GM21576 (cell line): ENCODE results near the gene CBX8.

Source experiments
- ATAC-seq: cut with Tn5 transposase; IDR thresholded peaks from one replicate; pipeline ENCODE4 v1.9.1; 2021; ENCODE audit warnings: mild to moderate bottlenecking, moderate library complexity; ENCODE audit not compliant: unreplicated experiment

The CBX8 gene

DNA sequence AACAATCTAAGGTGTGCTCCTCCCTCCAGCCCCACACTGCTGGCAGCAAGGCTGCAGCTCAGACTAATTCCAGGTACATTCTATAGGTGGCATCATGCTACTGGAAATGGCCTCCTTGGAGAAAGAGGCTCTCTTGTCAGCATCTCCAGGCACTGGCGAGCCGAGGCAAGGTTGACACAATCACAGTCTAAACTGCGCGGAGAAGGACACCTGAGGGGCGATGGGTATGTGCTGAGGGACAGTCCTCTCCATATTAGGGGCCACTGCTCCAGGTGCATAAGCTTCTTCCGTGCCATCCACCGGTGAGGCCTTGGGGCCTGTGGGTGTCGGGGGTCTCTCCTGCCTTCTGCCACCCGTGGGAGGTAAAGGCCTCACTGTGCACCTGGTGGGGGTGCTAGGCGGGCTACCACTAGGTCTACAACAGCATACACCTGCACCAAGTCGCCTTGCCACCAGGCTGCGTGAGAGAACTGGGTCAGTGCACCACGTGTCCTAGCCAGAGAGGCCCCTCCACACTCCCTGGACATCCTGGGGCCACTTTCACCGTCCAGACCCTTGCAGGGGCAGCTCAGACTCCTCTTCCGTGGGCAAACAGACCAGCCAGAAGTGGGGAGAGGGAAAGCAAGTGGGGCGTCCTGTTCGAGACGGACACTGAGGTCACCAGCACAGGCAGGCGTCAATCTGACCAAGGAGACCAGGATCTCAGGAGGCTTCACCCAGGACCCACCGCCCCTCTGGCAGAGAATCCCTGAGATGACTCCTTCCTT lies 12.1 kb upstream of the CBX8 start:
- ATAC-seq = no peak

DNA sequence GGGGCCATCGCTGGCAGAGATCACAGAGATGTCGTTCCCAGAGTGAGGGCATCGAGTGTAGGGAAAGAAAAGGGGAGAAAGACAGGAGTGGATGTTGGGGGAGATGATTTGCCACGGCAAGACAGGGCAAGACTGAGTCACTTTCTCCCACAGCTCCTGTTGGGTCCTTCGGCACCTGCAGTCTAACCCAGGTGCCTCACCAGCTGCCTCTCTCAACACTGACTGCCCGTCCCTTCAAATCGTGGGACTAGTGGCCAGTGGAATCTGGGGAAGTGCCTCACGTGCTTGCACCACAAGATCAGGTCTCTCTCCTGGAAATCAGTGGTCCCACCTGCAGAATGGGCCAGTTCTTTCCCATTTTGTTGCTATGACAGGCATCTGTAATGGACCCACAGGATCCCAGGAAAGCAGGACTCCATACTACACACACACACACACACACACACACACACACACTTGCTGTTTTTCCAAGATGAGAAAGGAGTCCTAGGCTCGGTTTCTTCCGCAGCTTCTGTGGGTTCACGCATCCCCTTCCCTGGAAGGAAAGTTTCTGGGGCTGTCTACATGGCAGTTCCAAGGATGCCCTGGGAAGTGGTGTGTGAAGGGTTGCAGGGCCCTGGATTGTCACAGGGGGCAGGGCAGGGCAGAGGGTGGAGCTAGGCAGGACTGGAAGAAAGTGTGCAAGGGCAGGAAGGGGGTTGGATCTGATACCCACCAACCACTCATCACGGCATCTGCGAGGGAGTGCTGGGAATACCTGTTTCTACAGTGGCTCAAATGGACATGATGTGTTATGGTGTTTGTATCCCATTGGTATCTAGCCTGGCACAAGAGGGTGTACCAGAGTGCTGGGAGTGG lies 10.2 kb upstream of the CBX8 start:
- no peak for ATAC-seq

DNA sequence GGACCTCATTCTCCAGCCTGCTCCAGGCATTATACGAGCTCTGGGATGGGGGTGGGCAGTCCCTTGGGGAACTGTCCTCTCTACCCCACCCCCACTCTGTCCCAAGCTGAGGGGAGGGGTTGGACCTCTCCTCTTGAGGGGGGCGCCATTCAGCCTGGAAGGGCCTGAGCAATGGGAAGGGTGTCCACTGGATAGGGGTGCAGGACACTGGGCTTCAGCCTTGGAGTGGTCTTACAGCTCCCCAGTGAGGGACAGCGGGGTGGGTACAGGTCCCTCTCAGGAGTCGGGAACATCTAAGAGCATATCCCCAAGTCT lies 9.5 kb upstream of the CBX8 start:
- no peak for ATAC-seq

DNA sequence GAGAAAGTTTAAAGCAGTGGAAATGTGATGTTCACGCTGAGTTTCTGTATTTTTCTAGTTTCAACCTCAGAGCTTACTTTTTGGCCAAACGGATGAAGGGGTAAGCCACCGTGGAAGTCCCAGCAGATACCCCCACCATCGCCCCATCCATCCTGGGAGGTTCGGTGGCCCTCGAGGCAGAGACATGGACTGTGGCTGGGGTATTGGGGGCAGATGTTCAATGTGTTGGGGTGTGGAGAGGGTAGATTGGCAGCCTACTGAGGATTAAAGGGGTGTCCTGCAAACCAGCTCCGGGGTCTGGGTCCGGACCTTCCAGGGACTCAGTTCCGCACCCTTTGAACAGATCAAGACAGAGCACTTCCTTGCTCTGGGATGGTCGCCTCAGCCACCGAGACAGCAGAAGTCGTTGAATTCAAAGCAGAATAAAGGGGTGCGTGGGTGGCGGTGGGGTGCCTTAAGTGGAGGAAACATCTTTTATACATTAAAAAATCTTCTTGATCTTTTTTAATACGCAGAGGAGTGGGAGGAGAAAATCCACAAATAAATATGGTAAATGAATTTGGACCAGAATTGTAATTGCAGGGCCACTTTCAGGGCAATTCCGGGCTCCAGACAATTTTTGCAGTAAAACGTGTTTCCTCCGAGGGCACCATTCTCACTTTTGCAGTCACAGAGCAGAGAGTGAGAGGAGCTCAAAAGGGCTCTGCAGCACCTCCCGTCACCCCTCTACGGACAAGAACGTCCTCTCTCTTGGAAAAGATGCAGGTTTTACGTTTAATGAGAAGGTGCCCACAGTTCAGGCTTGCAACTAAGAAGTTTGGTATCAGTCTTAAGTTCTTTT lies 8.2 kb upstream of the CBX8 start:
- peak; percentile 7 for ATAC-seq

DNA sequence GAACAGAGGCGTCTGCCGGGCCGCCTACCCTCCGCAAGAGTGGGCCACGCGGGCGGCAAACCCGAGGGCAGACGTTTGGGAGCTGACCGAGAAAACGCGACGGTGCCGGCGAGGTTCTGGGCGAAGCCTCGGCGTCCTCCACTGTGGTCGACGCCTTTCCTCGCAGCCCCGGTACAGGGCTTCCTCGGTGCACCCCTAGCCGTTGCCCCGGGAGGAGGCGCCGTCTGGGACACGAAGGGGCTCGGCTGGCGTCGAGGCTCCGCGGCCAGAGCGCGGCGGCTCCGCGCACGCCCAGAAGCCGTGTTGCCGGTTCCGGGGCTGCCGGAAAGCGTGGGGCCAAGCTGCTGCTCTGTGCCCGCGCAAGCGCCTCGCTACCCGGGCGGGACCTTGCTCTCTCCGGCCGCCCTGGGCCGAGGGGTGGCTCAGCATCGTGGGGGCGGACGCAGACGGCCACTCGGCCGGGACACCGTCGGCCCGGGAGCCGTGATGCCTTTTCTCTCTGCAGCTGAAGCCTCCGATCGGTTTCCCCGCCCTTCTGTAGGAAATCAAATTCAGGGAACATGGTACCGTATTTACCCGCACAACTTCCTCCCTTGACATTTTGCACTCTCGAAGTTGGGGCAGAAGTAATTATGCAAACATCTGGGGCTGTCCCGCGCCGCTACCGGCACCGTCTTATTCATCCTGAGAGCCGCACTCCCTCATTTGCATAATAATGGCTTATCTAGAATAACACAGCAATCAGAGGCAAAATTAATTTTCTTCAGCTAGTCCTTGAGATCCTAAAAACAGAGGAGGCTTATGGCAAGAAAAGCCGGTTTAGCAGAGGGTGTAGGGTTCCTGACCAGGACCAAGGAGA lies 7.3 kb upstream of the CBX8 start:
- ATAC-seq = peak; percentile 49

DNA sequence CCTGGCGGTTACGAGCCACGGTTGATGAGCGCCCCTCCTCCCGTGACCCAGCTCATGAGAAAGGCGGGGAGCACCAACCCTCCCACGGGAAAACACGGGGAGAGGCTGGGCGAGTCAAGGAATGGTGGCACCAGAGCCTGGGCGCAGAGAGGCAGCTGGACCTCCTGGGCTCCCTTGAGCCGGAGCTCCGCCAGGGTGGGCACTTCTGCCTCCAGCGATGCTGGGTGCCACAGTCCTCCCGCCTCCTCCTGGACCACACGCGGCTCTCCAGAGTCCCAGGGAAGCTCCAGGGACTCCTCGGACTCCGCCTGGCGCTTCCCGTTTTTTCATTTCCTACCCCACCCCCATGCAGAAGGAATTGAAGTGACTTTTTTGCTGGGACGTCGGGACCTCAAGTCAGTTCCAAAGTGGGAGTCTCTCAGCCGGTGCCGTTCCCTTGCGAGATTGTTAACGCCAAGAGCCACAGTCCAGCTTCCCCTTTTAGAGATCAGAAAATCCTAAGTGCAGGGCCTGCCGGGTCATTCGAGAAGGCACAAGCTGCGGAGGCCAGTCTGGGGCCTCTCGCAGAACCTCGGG lies 6.6 kb upstream of the CBX8 start:
- ATAC-seq = no peak

DNA sequence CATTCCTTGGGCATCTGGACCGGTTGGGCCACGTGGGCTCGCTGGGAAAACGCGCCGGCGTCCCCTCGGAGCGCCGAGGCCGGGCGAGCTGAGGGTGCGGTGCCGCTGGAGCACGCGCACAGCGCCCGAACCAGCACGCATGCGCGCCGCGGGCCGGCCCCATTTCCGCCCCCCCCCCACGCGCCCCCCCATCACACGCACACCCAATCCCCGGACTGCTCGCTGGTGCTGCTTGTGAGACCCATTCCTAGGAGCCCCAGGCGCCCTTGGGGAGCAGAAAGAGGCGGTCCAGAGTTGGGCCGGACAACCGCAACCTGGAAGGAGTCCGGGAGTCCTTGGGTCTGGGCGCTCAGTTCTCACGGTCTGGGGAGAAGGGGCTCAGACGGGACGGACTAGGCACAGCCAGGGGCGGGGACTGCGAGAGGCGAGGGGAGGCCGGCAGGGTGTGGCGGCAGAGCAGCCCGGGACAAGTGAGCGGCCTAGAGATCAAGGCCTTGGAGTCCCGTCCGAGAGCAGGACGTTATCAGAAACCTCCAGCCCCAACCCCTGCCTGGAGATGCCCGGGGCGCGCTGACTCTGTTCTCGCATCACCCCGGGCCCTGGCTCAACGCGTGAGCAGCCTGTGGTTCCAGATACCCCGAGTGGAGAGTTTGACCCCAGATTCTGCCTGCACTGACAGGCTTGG lies 6.0 kb upstream of the CBX8 start:
- ATAC-seq = no peak

DNA sequence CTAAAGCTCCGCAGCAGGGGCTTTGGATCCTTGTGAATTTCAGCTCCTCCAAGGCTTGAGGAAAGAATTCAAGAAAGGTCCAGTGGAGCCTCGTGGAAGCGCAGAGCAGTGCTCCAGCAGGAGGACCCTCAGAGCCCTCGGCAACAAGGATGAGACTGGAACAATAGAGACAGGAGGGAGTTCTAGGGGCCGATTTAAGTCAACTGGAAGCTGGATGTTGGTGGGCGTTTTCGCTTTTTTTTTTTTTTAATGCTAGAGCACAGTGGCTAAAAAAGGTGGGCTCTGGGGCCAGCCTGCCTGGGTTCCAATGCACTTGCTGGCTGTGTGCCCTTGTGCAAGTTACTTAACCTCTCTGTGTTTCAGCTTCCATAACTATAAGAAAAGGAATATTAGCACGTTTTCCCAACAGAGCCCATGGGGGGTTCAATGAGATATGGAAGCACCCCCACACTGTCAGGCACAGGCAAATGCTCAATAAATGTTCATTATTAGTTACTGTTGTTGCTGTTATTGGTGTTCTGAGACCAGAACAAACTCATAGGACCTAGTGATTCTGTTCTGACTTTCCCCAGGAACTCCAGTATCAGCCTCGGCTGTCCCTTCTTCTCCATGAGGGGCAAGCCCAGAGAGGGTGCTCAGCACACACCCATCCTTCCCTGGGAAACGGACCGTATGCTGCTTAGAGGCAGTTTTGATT lies 5.3 kb upstream of the CBX8 start:
- no peak for ATAC-seq

DNA sequence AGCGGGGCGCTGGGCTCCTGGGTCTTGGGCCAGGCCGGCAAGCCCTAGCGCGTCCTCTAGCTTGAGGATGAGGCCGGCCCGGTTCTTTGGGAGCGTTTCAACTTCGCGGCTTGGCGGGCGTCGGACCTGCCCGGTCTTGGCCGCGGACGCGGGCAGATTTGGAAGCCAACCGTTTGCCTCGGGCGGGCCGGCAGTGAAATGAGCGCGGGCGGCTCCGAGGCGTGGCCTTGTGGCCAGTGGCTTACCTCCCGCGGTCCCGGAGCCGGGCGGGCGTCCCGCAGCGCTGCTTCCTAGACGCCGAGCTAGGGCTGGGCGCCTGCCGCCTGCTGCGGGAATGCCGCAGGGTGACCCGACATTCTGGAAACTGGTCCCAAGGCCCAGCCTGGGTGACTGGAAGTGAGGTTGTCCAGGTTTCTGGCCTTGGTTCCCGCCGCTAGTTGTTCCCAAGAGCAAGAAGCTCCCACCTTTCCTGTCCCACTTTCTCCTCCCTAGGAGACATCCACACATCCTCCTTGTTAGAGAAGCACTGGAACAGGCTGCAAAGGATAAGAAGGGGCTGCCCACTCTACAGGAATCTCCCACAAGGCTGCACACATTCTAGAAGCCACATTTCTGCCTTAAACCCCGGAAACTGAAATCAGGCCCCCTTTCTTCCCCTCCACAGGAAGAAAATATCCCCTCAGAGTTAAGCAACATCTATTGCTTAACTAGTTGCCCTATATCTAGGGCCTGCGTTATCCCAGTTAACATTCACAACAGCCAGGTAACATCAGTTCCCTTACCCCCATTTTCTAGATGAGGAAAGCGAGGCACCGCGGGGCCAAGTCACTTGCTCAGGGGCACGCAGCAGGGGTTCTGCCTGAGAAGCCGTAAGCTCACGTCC lies 4.5 kb upstream of the CBX8 start:
- ATAC-seq = no peak

DNA sequence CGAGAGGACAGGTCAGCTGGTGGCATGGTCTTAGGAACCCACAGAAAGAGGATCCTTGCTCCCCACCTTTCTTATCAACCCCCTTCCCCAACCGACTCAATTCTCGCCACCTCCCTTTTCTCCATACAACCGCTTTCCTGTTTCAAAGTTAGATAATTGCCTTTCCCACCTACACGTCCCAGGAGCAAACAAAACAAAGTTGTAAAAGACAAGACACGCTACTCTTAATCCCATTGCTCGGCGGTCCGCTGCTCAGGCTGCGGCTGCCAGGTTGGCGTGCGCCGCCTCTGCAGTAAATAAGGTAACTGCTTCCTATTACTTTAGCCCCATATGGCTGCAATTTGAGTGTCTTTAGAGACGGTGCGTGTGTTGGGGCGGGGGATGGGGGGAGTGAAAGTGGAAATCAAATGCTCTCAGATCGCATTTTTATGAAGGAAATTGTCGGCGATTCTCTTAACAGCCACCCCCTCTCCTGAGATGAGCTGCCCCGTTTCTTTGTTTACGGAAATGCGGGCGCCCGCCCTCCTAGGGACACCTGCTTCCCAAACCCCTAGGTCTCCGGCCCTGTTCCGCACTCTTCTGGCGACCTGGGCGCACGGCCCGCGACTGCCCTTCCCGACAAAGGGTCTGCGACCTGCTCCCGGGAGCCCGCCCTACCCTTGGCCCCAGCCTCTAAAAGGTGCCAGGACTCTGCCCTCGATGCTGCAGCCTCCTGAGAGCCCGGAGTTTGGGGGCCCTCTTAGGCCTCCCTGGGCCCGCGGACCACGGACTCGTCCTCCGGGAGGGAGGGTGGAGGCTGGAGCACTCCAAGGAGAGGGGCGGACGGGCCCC lies 3.7 kb upstream of the CBX8 start:
- no peak for ATAC-seq

DNA sequence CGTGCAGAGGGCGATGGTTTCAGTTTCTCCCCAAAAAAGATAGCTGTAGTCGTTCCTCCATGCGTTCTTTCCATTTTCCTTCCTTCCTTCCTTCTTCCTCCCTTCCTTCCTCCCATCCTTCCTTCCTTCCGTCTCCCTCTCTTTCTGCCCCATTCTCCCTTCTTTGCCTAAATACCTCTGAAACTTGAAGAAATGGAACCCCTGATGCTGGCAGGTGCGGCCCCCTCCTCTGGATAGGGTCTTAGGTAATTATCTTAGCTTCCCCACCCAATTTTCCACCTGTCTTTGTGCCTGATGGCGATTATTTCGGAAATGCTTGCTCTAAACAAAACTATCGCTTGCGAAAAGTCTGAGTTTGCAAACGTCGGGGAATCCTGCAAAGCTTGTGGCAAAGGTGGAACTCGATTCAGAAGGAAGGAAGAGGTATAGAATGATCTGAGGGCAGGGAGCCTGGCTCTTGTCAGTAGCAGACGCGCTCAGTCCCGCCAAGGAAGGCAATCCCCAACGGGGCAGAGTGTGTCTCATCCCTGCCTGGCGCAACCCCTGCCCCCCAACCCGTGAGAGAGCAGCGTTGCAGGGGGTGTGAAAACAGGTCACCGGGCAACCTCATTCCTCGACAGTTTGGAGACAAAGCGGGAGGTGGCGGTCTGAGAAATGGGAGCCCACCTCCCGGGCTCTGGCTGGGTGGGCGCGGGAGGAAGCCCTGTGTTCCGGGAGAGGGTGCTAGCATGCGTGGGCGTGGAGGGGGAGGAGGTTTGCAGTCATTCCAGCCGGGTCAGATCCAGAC lies 2.9 kb upstream of the CBX8 start:
- ATAC-seq = no peak

DNA sequence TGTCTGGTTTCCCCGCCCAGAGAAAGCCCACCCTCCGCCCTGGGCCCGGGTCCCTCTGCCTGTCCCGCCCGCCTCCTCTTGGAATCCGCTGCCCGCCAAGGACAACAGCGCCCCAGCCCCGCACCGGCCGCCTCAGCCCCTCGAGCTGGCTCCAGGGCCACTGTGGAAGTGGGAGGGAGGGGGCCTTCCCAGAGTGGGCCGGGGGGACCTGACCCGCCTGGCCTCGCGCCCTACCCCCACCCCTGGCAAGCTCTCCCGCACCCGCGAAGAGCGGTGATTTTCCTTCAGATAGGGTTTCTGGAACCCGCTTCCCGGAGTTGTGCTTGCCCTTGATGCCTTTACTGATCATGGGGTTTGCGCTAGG lies 2.3 kb upstream of the CBX8 start:
- no peak for ATAC-seq

DNA sequence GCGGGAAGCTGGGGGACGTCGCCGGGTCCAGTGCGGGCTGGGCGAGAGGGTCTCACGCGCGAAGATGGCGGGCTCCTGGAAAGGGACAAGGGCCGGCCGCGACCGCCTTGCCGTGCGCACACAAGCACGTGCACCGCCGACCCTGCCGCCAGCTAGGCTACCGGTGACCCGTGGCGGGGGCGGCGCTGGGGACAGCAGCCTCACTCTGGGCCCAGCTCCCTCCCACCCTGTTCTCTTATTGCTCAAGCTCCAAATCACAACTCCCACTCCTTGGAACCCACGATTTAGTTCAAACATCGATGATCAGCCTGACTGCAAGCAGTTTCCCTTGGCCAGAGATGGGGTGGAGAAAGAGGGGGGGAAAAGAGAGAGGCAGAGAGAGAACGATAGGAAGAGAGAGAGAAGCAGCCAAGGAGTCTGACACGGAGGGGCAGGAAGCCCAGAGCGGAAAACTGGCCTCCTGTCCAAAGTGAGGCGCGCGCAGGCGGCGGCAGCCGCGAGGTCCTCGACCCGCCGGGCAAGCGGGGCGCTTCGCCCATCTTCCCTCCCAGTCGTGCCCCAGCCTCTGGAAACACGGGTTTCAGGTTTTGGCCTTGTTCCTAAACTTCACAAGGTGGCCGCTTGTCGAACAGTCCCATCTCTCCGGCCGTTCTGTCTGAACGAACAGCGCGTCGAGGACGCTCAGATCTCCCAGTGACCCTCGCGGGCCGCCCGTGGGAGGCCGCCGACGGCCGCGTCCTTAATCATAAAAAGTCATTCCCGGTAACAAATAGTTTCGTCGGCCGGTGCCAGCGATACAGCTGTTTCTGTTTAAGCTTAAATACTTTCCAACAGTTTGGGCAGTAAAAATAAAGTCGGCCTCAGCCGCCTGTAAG lies 1.7 kb upstream of the CBX8 start:
- ATAC-seq = no peak

DNA sequence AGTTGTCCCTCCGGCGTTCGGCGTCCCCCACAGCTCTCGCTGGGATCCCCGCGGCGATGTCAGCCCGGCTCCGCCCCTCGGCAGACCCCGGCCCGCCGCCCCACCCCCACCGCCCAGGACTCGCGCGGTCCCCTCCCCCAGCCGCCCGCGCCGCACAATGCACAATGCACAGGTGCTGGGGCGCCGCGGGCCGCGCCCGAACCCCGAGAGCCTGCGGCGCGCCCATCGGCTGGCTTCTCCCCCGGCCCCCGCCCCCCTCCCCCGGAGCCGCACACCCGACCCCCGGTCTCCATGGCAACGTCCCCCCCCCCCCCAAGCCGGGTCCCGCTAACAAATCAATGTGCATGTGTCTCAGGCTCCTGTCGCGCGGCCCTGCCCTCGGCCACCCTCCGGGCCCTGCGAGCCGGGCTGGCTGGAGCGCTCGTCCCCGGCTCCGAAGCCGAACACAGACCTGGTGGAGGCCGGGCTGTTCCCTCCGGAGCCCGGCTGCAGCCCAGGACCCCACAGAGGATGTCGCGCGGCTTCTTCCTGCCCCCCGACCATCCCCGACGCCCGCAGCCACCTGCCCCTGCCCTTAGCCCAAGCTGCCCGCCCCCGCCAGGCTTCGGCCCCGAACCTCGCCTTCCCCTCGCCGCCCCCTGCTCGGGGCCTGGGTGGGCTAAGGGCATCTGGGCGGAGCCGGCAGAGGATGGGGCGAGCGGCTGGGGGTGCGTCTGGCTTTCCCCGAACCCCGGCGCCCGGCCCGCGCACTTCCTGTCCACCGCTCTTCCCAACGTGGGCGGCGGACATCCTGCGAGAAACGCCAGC lies 818 bp upstream of the CBX8 start:
- peak; percentile 3 for ATAC-seq

DNA sequence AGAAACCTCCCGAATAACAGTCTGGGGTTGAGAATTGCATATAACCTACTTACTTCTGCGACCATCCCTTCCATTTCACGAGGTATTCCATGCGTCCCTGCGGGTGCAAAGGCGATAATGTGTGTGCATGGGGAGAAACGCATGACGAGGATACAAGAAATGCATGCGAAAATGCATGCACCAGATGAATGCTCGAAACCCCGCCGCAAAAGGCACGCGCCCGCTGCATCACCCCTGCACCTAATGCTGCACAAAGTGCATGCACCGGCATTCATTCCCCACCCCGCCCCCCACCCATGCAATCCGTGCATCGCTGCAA lies 474 bp downstream of the CBX8 start:
- ATAC-seq = no peak
